ENCODE data around the gene KRT4. TPM values are rescaled to one million over a fixed set of nuclear protein-coding genes. Genes with fewer than 3 reads are reported as not detected.

Gene KRT4
- total RNA-seq, 1 experiment from 2014 or later = not detected

DNA sequence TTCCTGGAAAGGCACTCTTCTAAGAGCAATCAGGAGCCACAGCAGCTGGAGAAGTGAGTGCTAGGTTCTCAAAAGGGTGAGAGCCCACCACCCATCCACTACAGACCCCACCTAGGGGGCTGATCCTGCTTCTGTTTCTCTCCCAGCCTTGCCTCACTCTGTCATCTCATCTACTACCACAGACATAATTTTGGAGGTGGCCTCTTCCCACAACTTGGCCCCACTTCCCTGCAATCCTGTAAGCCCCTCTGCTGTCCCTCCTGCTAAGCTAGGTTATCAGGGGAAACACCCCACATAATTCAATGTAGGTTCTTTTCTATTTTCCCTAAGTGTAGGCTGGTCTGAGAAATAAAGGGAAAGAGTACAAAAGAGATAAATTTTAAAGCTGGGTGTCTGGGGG, 53.3 kb downstream of the KRT4 start:
- H4K20me1 ChIP-seq (ENCODE audit: control insufficient read depth, insufficient read depth, insufficient read length) = no peaks in the 10 kb centered on the region
- TF ChIP-seq CTCF (conservative IDR thresholded peaks at IDR 0.05) = no peak
- H3K23ac ChIP-seq (ENCODE audit: insufficient read length, low read depth, low read length) = no peak overlapping the region
- Mint-ChIP-seq H3K4me1 (no peaks in the 10 kb centered on the region), H3K36me3 (ENCODE audit: insufficient read depth in 1 of 3, low read depth in 3 of 3) (peaks cover 0 to 3% (median 0%) of the 10 kb centered on the region in 3 experiments; a peak in 1 of 7 replicates), H3K27me3 (ENCODE audit: low read depth) (peaks cover 14% of the 10 kb centered on the region), H3K4me3 (no peak overlapping the region), H3K9me3 (peaks cover 17 to 32% of the 10 kb centered on the region in 2 experiments), H3K27ac (no peak overlapping the region)
- no peaks in the 10 kb centered on the region for H3K4me1 ChIP-seq (ENCODE audit: insufficient read depth, low read length)
- H2BK20ac ChIP-seq (ENCODE audit: low read depth, low read length, poor library complexity, severe bottlenecking) = no peak overlapping the region
- H2BK15ac ChIP-seq (ENCODE audit: low read depth, low read length) = no peak overlapping the region
- no peak overlapping the region for H4K8ac ChIP-seq (replicated peaks; ENCODE audit: insufficient read length, low read depth, low read length)
- H3K27me3 ChIP-seq (ENCODE audit: insufficient read depth, low read length) = no peaks in the 10 kb centered on the region
- H4K5ac ChIP-seq (ENCODE audit: insufficient read length, low read depth, low read length) = no peak overlapping the region
- no peaks in the 10 kb centered on the region for H3K79me1 ChIP-seq (ENCODE audit: insufficient read depth, low read depth, low read length, poor library complexity, severe bottlenecking)
- no peaks in the 10 kb centered on the region for H3K9me3 ChIP-seq (ENCODE audit: control insufficient read depth, low read depth, low read length)
- no peak overlapping the region for H3K4ac ChIP-seq (ENCODE audit: low read depth, low read length)
- no peak overlapping the region for H3K14ac ChIP-seq (ENCODE audit: insufficient read depth, low read length)
- H2AFZ ChIP-seq (ENCODE audit: low read length) = no peak overlapping the region
- H2BK12ac ChIP-seq (ENCODE audit: insufficient read length, low read depth, low read length) = no peak overlapping the region
- H2AK5ac ChIP-seq (ENCODE audit: insufficient read length, low read length) = no peak overlapping the region
- H3K56ac ChIP-seq (ENCODE audit: insufficient read length, low read depth, low read length) = no peak overlapping the region
- no peak overlapping the region for H3K27ac ChIP-seq (ENCODE audit: insufficient read length, low read depth, low read length)
- H3K79me2 ChIP-seq (ENCODE audit: insufficient read depth, low read length) = no peaks in the 10 kb centered on the region
- no peak overlapping the region for H3K18ac ChIP-seq (ENCODE audit: insufficient read length, low read depth, low read length)
- no peak overlapping the region for H3T11ph ChIP-seq (ENCODE audit: low read length)
- H4K91ac ChIP-seq (ENCODE audit: insufficient read length, low read depth, low read length) = no peak overlapping the region
- H2BK5ac ChIP-seq (ENCODE audit: insufficient read length, low read length) = no peak overlapping the region
- H3K9ac ChIP-seq (ENCODE audit: extremely low read depth, insufficient read length, low read length) = no peak overlapping the region
- no peak overlapping the region for H2BK120ac ChIP-seq (ENCODE audit: low read depth, low read length, poor library complexity, severe bottlenecking)
- DNase-seq = no peak
- H3K4me2 ChIP-seq (ENCODE audit: insufficient read depth, insufficient read length, low read length) = no peak overlapping the region
- H3K23me2 ChIP-seq (ENCODE audit: insufficient read length, low read depth, low read length, poor library complexity, severe bottlenecking) = no peaks in the 10 kb centered on the region

All from H9 (cell line).